Measurements from ENCODE around the gene KRTAP22-1. TPM values are rescaled to one million over a fixed set of nuclear protein-coding genes. Genes with fewer than 3 reads are reported as not detected.

The KRTAP22-1 gene
- total RNA-seq, 4 donors from 2014 or later = not detected

GRCh38 chr21:30598802-30599201, 2.1 kb upstream of the KRTAP22-1 start, which contains the start of gene KRTAP6-2:
Gene KRTAP6-2, minus strand, starts transcription at chr21:30598902. Its CDS starts 28 bp downstream, at chr21:30598874.
- TF ChIP-seq, protein P1, sequence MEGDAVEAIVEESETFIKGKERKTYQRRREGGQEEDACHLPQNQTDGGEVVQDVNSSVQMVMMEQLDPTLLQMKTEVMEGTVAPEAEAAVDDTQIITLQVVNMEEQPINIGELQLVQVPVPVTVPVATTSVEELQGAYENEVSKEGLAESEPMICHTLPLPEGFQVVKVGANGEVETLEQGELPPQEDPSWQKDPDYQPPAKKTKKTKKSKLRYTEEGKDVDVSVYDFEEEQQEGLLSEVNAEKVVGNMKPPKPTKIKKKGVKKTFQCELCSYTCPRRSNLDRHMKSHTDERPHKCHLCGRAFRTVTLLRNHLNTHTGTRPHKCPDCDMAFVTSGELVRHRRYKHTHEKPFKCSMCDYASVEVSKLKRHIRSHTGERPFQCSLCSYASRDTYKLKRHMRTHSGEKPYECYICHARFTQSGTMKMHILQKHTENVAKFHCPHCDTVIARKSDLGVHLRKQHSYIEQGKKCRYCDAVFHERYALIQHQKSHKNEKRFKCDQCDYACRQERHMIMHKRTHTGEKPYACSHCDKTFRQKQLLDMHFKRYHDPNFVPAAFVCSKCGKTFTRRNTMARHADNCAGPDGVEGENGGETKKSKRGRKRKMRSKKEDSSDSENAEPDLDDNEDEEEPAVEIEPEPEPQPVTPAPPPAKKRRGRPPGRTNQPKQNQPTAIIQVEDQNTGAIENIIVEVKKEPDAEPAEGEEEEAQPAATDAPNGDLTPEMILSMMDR (IDR thresholded peaks at IDR 0.05; ENCODE audit: low read depth) = no peak

GRCh38 chr21:30605968-30606367, 5.1 kb downstream of the KRTAP22-1 start:
- TF ChIP-seq, protein P1 (IDR thresholded peaks at IDR 0.05; ENCODE audit: low read depth) = no peak

DNA sequence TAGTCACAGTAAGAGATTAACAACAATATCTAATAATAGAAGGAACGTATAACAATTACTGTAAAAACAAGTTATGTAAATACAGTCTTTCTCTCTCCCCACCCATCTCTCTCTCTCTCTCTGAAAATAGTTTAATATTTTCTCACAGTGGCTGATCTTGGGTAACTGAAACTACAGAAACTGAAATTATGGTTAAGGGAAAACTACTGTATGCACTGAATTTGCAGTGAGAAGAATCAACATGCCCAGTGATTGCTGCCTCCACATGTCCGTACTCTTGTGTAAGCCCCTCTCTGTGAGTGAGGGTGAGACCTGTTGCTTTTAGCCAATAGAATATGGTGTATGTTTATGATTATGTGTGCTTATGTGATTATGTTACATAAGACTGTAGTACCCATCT, 11.2 kb downstream of the KRTAP22-1 start:
- TF ChIP-seq, protein P1 (IDR thresholded peaks at IDR 0.05; ENCODE audit: low read depth) = no peak

GRCh38 chr21:30613836-30614235, 12.9 kb downstream of the KRTAP22-1 start, which contains the start of gene KRTAP6-1:
Gene KRTAP6-1, minus strand, starts transcription at chr21:30613930. Its CDS starts 26 bp downstream, at chr21:30613904.
- TF ChIP-seq, protein P1 (IDR thresholded peaks at IDR 0.05; ENCODE audit: low read depth) = no peak

- TF ChIP-seq, protein P1 (IDR thresholded peaks at IDR 0.05; ENCODE audit: low read depth) = no peak
Measured at GRCh38 chr21:30615199-30615598, 14.3 kb downstream of the KRTAP22-1 start.

DNA sequence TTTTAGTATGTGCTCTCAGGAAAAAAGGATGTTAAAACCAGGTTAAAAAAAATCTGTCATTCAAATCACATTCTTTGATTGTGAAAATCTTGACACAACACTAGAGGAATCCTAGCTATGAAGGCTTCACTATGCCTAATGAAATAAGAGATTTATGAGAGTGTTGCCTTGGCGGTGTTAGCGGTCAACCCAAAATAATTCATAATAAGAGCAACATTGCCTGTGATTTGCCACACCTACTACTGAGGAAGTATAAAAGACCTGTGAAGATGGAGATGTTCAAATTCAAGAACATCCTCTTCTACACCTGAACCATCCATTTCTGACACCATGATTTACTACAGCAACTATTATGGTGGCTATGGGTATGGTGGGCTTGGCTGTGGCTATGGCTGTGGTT, 15.2 kb downstream of the KRTAP22-1 start, which contains the start of gene KRTAP20-1:
Gene KRTAP20-1 (plus strand): TSS at position 301 of the 400 bp plus-strand sequence. CDS start 30 bp downstream, at position 331.
- TF ChIP-seq, protein P1 (IDR thresholded peaks at IDR 0.05; ENCODE audit: low read depth) = no peak

DNA sequence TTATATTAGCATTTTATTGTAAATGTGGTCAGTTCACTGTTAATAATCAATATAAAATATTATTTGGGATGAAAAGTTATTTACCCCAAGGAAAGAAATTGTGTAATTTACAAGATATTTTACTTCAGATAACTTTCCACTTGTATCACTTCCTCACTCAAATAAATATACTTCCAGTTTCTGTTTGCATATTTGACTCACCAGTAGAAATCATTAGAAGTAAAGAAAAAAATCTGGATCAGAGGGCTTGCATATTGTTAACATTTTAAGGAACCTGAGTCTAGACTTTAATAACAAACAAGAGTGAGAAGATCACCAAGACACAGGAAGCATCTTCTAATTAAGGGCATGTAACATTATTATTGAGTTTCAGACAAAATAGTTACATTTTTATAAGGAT, 19.2 kb downstream of the KRTAP22-1 start:
- TF ChIP-seq, protein P1 (IDR thresholded peaks at IDR 0.05; ENCODE audit: low read depth) = no peak
